ENCODE results near the gene FLOT1.
"Not testable (repeated sequence)": the region's sequence is repeated elsewhere in the genome, so short reads cannot be mapped to it uniquely, and the experiment has no call there.

The FLOT1 gene

GRCh38 chr6:30721198-30722024 is 21.1 kb downstream of the FLOT1 start:
- DNase-seq: peak; percentile 42

- DNase-seq: no peak
Measured at GRCh38 chr6:30720738-30721197, 21.7 kb downstream of the FLOT1 start.

GRCh38 chr6:30719791-30720737 is 22.4 kb downstream of the FLOT1 start, which contains the start of gene TUBB:
Gene TUBB, plus strand, starts transcription at chr6:30720352. Its CDS starts 155 bp downstream, at chr6:30720507.
- peak; percentile 79 for DNase-seq

GRCh38 chr6:30719356-30719755 is 23.1 kb downstream of the FLOT1 start:
- DNase-seq: no peak

DNA sequence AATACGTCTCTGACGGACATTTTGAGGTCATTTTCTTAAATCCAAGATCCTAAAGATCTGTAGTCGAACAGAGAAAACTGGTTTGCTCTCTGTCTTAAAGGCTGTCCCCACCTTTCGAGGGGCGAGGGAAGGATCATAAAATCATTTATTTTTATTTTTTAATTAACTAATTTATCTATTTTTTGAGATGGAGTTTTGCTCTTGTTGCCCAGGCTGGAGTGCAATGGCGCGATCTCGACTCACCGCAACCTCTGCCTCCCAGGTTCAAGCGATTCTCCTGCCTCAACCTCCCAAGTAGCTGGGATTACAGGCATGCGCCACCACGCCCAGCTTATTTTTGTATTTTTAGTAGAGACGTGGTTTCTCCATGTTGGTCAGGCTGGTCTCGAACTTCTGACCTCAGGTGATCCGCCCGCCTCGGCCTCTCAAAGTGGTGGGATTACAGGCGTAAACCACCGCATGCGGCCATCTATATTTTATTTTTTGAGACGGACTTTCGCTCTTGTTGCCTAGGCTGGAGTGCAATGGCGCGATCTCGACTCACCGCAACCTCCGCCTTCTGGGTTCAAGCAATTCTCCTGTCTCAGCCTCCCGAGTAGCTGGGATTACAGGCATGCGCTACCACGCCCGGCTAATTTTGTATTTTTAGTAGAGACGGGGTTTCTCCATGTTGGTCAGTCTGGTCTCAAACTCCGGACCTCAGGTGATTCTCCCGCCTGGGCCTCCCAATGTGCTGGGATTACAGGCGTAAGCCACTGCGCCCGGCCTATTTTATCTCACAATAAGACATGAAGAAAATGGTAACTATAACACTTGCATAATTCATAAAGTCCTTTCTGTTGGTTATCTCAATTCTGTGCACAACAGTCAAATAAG is 24.4 kb downstream of the FLOT1 start:
- not testable (repeated sequence) for DNase-seq

GRCh38 chr6:30717129-30717844 is 25.2 kb downstream of the FLOT1 start, which contains the start of gene MDC1:
Gene MDC1, minus strand, starts transcription at chr6:30717281. Its CDS starts 2,106 bp downstream, at chr6:30715175.
- peak; percentile 93 for DNase-seq

DNA sequence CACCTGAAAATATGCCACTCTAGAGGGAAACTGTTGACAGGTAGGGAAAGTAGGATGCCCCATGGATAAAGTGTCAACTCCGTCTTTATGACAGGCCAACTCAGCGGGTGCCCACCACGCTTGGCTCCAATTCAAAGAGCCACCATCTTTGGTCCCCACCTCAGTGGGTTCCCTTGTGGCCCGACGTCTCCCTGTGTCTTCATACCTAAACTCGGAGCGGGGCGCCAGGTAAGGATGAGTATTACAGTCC is 25.7 kb downstream of the FLOT1 start:
- DNase-seq: no peak

- DNase-seq: no peak
Measured at GRCh38 chr6:30714263-30714662, 28.2 kb downstream of the FLOT1 start.

GRCh38 chr6:30712441-30712945 is 30.0 kb downstream of the FLOT1 start:
- no peak for DNase-seq

DNA sequence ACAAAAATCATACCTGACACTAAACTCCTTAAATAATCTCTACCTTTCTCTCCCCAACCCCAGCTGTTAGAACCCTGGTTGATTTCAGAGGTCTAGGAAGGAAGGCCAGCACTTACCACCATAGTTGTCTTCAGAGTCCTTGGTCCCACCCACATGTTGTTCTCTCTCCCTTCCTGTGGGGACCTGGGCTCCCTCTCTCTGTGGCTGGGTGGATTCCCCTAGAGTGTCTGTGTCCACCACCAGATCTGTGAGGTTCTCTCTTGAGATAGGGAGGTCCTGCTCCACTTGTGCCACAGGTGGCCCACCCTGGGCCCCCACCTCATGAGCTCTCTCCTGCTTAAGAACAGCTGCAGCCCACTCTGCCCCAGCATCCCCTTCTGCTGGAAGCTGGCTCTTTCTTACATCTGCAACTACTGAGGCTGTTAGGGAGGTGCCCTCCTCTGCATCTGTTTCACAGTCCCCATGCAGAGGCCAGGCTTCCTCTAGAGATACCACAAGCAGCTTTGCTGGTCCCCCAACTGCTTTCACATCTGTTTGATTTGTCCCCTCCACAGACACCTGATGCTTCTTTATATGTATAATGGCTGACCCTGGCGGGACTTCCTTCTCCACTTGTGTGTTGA is 30.6 kb downstream of the FLOT1 start:
- no peak for DNase-seq

DNA sequence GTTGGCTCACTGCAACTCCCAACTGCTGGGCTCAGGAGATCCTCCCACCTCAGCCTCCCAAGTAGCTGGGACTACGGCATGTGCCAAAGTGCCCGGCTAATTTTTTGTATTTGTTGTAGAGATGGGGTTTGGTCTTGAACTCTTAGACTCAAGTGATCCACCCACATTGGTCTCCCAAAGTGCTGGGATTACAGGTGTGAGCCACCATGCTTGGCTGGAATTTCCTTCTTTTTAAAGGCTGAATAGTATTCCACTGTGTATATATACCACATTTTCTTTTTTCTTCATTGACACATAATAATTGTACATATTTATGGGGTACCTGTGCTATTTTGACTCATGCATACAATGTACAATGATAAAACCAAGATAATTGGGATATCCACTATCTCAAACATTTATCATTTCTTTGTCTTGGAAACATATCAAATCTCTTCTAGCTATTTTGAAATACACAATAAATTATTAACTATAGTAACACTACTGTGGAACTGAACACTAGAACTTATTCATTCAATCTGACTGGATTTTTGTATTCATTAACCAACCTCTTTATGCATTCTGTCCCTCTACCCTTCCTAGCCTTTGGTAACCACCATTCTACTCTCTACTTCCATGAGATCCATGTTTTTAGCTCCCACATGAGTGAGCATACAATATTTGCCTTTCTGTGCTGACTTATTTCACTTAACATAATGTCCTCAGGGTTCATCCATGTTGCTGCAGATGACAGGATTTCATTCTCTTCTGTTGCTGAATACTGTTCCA is 33.2 kb downstream of the FLOT1 start:
- no peak for DNase-seq

DNA sequence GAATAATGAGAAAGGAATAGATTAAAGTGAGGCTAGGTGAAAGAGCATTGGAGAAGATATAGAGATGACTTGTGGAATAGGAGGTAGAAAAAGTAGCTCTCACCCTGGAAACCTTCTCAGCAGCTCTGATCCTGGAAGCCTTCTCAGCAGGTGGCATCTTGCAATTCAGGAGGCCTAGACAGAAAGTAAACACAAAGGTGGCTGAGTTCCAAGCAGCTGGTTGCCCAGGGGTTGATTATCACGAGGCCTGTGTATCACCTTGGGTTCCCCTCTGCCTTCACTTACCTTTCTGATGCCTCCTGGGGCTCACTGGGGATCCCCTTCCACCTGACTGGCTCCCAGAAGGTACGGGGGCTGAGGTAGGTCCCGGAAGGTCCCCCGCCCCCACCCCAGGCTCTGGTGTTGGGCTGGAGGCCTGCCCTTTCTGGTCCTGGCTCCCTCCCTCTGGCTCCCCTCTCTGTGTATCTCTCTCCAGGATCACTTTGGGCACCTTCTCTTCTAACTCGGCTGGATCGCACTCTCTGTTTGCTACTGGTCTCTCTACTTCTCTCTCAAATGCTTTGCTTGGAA is 35.1 kb downstream of the FLOT1 start:
- peak; percentile 29 for DNase-seq

DNA sequence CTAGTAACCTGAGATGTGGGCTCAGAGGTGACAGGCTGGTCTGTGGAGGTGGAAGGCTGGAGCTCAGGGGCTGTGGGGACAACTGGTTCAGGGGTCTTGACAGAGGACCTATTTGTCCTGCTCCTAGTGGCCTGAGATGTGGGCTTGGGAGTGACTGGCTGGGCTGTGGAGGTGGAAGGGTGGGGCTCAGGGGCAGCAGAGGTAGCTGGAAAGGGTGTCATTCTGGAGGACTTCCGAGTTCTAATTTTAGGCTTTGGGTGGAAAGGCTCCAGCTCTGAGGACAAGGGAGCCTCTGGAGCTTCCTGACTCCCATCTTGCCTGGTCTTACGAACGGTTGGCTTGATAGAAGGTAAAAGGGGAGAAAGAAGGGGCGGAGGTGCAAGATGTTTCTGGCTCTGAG is 36.9 kb downstream of the FLOT1 start:
- DNase-seq: no peak

- no peak for DNase-seq
Measured at GRCh38 chr6:30703821-30704220, 38.7 kb downstream of the FLOT1 start.

DNA sequence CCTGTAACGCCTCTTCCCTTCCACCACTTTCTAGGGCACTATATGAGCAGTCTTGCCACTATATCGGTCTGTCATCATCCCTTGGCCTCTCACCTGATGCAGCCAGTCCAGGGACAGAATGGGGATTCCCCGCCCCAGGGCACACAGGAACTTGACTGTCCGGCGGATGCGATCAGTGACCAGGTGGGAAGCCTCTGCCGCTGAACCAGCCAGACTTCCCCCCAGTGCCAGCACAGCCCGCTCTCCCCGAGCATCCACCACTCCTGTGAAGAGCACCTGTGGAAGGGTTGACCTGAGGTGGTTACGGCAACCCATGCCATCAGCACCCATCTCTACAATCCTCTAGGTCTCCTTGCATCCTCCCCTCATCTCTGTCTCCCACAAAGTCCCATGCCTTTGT is 39.5 kb downstream of the FLOT1 start:
- no peak for DNase-seq

DNA sequence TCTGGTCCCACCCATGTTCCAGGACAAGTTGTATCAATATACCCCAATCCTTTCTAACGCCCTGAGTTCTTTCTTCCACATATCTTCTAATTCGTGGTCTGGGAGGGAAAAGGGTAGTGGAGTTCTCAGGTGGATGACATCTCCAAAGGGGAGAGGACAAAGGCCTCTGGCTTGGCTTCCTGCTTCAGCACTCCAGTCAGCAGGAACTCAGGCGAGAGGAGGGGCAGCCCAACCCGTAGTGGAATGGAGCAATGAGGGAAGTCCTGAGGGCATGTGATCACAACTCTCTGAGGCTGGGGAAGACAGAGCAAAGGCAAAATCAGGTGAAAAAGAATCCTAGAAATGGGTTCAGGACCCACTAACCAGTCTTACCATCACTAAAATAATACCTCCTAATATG is 42.1 kb downstream of the FLOT1 start:
- DNase-seq: no peak

DNA sequence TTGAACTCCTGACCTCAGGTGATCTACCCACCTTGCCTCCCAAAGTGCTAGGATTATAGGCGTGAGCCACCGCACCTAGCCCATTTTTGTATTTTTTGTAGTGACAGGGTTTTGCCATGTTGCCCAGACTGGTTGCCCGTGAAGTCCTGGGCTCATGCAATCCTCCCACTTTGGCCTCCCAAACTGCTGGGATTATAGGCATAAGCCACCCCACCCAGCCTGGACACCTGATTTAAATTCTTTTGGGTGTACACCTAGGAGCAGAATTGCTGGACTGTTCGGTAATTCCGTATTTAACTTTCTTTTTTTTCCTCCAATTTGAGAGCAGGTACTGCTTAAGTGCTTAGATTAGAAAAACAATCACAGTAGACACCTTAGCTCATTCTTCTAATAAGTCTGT is 46.1 kb downstream of the FLOT1 start:
- no peak for DNase-seq

DNA sequence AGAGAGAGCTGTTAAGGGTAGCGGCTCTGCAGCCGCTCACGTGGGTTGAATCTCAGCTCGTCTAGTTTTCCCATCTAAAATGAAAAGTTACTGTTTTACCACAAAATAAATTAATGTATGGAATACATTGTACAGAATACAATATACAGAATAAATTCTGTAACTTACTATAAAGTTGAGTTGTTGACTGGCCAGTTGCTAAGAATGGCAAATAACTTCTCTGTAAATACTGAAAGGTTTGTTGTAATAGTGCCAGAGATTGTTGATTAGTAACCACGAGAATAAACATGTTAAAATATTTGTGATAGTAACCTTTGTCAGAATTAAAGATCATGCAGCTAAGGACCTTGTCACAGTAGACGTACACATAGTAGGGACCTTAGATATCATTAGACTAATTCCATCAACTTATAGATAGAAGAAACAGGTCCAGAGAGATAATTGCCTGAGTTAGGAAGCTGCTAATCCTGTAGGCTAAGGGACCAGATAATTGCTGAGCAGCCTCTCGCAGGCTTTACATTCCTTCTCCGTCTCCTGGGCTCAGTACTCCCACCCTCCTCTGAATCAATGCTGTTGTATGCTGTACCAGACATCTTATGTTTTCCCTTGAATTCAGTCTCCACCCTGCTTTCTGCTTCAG is 51.2 kb downstream of the FLOT1 start:
- DNase-seq: no peak

DNA sequence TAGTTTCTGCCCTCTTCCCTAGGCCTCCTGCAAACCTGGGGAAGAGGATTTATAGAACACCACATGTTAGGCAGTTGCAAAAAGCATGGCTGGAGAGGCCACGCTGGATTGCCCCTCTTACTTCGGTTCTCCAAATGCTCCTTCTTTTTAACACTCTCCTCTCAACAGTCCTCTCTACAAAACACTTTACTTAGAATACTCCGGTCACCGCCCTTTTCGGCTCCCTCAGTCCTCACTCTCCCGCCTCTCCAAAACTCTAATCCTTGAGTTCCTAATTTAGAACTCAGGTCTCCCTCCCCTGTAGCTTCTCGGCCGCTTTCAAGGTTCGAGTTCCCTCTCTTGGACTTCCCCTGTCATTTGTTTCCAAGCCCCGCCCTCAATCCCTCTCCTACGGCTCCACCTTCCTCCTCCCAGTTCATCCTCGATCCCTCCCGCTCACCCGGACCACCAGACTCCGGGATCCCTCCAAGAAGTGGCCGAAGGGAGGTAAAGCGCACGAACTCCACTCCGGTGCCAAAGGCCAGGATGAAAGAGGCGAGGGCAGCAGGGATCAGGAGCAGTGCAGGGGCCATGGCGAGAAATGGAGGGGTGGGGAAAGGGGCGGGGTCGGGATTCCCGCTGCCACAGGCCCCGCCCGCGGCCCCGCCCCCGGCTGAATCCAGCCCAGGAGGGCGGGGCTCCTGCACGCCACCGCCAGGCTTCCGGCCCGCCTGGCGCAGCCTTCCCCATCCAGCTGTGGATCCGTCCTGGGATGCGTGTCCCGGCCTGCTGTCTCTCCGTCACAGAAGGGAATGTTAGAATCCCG is 51.9 kb downstream of the FLOT1 start, which contains the start of gene NRM:
TSS of gene NRM (minus strand) at position 582 of the 805 bp plus-strand sequence. CDS start at position 572, 10 bp downstream.
- DNase-seq: peak; percentile 36
